Body of pancreas (tissue), 4 donors: ENCODE measurements around the gene SLC25A23.

Experiments
- CTCF ChIP-seq, 7 experiments: fragments of 450-650 bp in 4 of 7; fragments of 200-600 bp in 3 of 7; sonication (generic) in 3 of 7; IDR thresholded peaks; one replicate each; pipeline ENCODE4 v1.5.1; 2016 to 2019; ENCODE audit warnings: antibody characterized with exemption in 7 of 7
- POLR2A ChIP-seq, 3 donors: fragments of 450-650 bp; IDR thresholded peaks; one replicate each; pipeline ENCODE4 v1.6.1; 2016; ENCODE audit warnings: antibody characterized with exemption in 3 of 3, mild to moderate bottlenecking in 2 of 3

GRCh38 chr19:6442087-6442688 lies 17.4 kb downstream of the SLC25A23 start:
- no peak for TF ChIP-seq POLR2A (IDR thresholded peaks at IDR 0.05)
- no peak for TF ChIP-seq CTCF (IDR thresholded peaks at IDR 0.05)
